Sigmoid colon (tissue), 7 donors: ENCODE data around the gene TMEM247. TPM values are rescaled to one million over a fixed set of nuclear protein-coding genes. Genes with fewer than 3 reads are reported as not detected.

ENCODE experiments used
- DNase-seq: peaks from one replicate; pipeline ENCODE4 v3.0.0-alpha.2; 2019
- H3K27ac ChIP-seq, 4 donors: fragments of 200-600 bp; sonication (generic); one replicate each; pipeline ENCODE4 v1.5.1; 2016 to 2019; ENCODE audit warnings: mild to moderate bottlenecking in 1 of 4
- H3K27me3 ChIP-seq, 3 donors: fragments of 200-600 bp; sonication (generic); one replicate each; pipeline ENCODE4 v1.5.1; 2019; ENCODE audit warnings: mild to moderate bottlenecking in 1 of 3
- H3K36me3 ChIP-seq, 4 donors: fragments of 200-600 bp; sonication (generic); one replicate each; pipeline ENCODE4 v1.5.1; 2016 to 2019
- H3K4me1 ChIP-seq, 4 donors: fragments of 200-600 bp; sonication (generic); one replicate each; pipeline ENCODE4 v1.5.1; 2017 to 2019
- H3K4me3 ChIP-seq, 4 donors: fragments of 200-600 bp; sonication (generic); one replicate each; pipeline ENCODE4 v1.5.1; 2017 to 2019; ENCODE audit warnings: mild to moderate bottlenecking in 2 of 4, moderate library complexity in 1 of 4
- H3K9me3 ChIP-seq, 4 donors: fragments of 200-600 bp in 3 of 4; sonication (generic) in 3 of 4; one replicate each; pipeline versions ENCODE4 v1.5.1 to v1.6.1; 2013 to 2019
- CTCF ChIP-seq, 4 experiments: fragments of 450-650 bp in 3 of 4; fragments of 200-600 bp in 1 of 4; IDR thresholded peaks; one replicate each; pipeline ENCODE4 v1.5.1; 2016 to 2019; ENCODE audit warnings: antibody characterized with exemption in 4 of 4, mild to moderate bottlenecking in 3 of 4, moderate library complexity in 2 of 4
- EP300 ChIP-seq, 4 donors: sonication (generic); formaldehyde crosslinking; IDR thresholded peaks; one replicate each; pipeline ENCODE4 v1.6.1; 2017; ENCODE audit warnings: antibody characterized with exemption in 4 of 4
- POLR2A ChIP-seq, 2 donors: fragments of 450-650 bp; IDR thresholded peaks; one replicate each; pipeline ENCODE4 v1.6.1; 2016; ENCODE audit warnings: antibody characterized with exemption in 2 of 2, mild to moderate bottlenecking in 2 of 2, moderate library complexity in 2 of 2
- POLR2AphosphoS5 ChIP-seq, 4 donors: sonication (generic); formaldehyde crosslinking; IDR thresholded peaks; one replicate each; pipeline ENCODE4 v1.6.1; 2017; ENCODE audit warnings: antibody characterized with exemption in 4 of 4
- whole genome bisulfite sequencing, 2 donors: extraction: QIAGEN DNeasy Blood & Tissue Kit; methylation state at CpG; one replicate each; pipeline ENCODE4 v1.1.7; 2013; 5-methylcytosine and 5-hydroxymethylcytosine counted together
- intact Hi-C: fragments of 100-400 bp; cut with DNase I; formaldehyde crosslinking; loops from one replicate; pipeline ENCODE4 v1.15.1; 2023
- polyA plus RNA-seq, 3 donors: library from polyadenylated mRNA; stranded (reverse); fragments of 200-250 nt; gene quantifications; one replicate each; pipeline ENCODE4 v1.2.3, GENCODE V29; 2013
- total RNA-seq, 4 donors: library from RNA; depleted of rRNA; stranded (reverse); fragments of >200 nt; gene quantifications; one replicate each; pipeline ENCODE4 v1.1.0, GENCODE V29; 2016
- donor health status: healthy with polysubstance abuse.
- donor health status: Bipolar disorder and iron deficiency.
- donor health status: healthy.

TMEM247 gene
- total RNA-seq = not detected
- polyA plus RNA-seq = not detected

DNA sequence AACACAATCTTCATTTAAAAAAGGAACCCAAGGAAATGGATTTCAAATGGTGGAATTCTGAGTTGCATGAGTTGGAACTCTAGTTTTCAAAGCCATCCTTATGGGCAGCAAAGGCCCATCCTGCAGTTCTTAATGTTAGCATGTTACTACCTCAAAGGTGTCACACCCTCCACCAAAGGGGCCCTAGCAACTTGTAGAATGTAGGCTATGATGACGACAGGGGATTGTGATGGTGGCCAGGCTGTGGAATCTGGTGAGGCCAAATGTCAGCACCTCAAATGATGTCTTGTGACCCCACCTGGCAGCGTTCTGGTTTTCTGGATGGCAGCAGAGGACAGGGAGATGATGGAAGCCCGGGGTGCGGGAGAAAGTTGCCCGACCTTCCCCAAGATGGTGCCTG is at the start of gene TMEM247:
TMEM247 (plus strand) TSS at position 301 of the 400 bp plus-strand sequence.
- intact Hi-C loops = no loop called here
- no peak within 1 kb of the TSS for H3K27ac ChIP-seq
- no peaks in the 10 kb centered on the region for H3K9me3 ChIP-seq
- no peak for TF ChIP-seq EP300 (IDR thresholded peaks at IDR 0.05)
- no peak for TF ChIP-seq POLR2AphosphoS5 (IDR thresholded peaks at IDR 0.05)
- no peak for TF ChIP-seq CTCF (IDR thresholded peaks at IDR 0.05)
- no peak for TF ChIP-seq POLR2A (IDR thresholded peaks at IDR 0.05)
- peaks cover 0 to 16% (median 9%) of the 10 kb centered on the region in 4 donors for H3K4me1 ChIP-seq
- H3K27me3 ChIP-seq = no peaks in the 10 kb centered on the region
- no peak within 1 kb of the TSS for H3K4me3 ChIP-seq
- no peak for DNase-seq
- H3K36me3 ChIP-seq = no peaks in the 10 kb centered on the region
- 75 to 76% methylated on average over 5 of the region's 5 CpGs for WGBS, 2 donors

- H3K27me3 ChIP-seq = no peaks in the 10 kb centered on the region
- H3K36me3 ChIP-seq = no peaks in the 10 kb centered on the region
- intact Hi-C loops = no loop called here
- no peak for DNase-seq
- no peaks in the 10 kb centered on the region for H3K4me1 ChIP-seq
- WGBS, 2 donors = 90 to 92% methylated on average over 1 of the region's 1 CpG
- H3K9me3 ChIP-seq = no peaks in the 10 kb centered on the region
- no peak overlapping the region for H3K4me3 ChIP-seq
- H3K27ac ChIP-seq = no peak overlapping the region
- no peak for TF ChIP-seq CTCF (IDR thresholded peaks at IDR 0.05)
- no peak for TF ChIP-seq POLR2A (IDR thresholded peaks at IDR 0.05)
Measured at GRCh38 chr2:46430413-46430812, 49.0 kb upstream of the TMEM247 start.

DNA sequence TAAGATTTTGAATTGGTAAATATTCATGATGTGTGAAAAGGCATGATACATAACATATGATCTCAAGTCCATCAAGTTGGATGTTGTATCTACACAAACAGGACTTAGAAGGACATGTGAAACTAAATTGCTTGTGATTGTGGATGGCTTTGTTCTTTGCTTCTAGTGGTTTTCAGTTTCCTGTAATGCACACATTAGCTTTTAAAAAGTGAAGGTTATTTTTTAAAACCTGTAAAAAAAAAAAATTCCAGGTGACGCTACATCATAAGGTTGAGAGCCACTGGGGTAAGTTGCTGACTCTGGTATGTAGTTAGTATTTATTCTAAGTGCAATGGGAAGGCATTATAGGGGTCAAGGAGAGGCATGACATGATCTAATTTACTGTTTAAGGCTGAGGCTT is 48.4 kb upstream of the TMEM247 start:
- Histone ChIP-seq H3K36me3 (no peaks in the 10 kb centered on the region), H3K4me3 (no peak overlapping the region), H3K4me1 (no peaks in the 10 kb centered on the region), H3K27me3 (no peaks in the 10 kb centered on the region), H3K9me3 (no peaks in the 10 kb centered on the region), H3K27ac (no peak overlapping the region)
- intact Hi-C loops = no loop called here
- no peak for DNase-seq
- WGBS, 2 donors = 37 to 92% methylated on average over 1 of the region's 1 CpG
- TF ChIP-seq POLR2AphosphoS5 (IDR thresholded peaks at IDR 0.05) (no peak), POLR2A (IDR thresholded peaks at IDR 0.05) (no peak), EP300 (IDR thresholded peaks at IDR 0.05) (no peak), CTCF (IDR thresholded peaks at IDR 0.05) (no peak)

DNA sequence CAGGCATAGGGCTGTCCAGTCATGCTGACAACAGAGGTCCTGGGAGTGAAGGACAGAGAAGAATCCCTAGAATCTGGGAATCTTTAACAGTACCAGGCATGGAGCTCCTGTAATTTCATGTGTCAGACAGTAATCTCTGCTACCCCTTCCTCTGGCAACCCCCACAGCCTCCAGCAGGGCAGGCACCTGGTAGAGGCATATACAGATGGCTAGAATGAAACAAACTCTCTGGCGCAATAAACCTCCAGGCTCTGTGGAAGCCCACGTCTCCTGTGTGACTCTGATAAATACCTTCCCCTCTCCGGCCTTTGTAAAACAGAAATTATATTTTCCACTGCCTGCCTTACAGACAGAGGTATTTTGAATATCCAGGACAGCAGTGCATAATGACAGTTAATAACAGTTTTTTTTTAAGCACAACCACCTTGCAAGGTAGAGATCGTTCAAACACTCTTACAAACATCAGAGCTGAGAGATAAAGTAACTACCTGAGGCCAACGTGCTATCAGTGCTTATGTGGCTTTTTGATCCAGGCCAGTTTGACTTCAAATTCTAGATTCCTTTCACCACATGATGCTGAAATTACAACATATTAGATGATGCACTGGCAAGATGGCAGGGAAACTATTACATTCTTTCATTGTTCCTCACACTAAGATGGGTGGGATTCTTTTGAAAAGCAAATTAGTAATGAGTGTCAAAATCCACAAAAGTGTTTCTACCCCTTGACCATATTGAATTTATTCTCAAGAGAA is 47.7 kb upstream of the TMEM247 start:
- H3K4me3 ChIP-seq = no peak overlapping the region
- no peak overlapping the region for H3K27ac ChIP-seq
- H3K36me3 ChIP-seq = no peaks in the 10 kb centered on the region
- intact Hi-C loops = no loop called here
- no peaks in the 10 kb centered on the region for H3K4me1 ChIP-seq
- H3K9me3 ChIP-seq = no peaks in the 10 kb centered on the region
- DNase-seq = no peak
- TF ChIP-seq POLR2AphosphoS5 (IDR thresholded peaks at IDR 0.05) (no peak), CTCF (IDR thresholded peaks at IDR 0.05) (no peak), POLR2A (IDR thresholded peaks at IDR 0.05) (no peak), EP300 (IDR thresholded peaks at IDR 0.05) (no peak)
- WGBS, 2 donors = 72 to 77% methylated on average over 5 of the region's 5 CpGs
- H3K27me3 ChIP-seq = no peaks in the 10 kb centered on the region

DNA sequence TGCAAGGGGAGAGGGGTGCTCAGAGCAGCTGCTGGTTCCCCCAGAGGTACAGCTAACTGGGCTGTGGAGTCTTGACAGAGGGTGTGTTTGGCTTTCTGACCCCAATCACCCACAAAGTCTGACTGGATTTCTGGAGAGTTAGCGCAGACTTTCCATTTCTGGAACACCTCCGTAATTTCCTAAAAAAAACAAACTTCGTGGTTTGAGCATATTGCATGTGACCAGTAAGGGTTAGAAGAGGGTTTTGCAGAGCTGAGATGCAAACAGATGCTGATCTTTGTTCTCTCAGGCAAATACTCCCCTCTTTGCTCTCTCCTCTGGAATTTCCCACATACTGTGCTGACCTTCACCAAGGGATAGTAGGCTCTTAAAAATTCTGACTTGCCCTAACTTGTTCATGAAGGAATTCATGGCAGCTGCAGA is 44.5 kb upstream of the TMEM247 start:
- no peak for DNase-seq
- Histone ChIP-seq H3K27ac (no peak overlapping the region), H3K4me3 (no peak overlapping the region), H3K9me3 (no peaks in the 10 kb centered on the region), H3K36me3 (no peaks in the 10 kb centered on the region), H3K4me1 (no peaks in the 10 kb centered on the region), H3K27me3 (no peaks in the 10 kb centered on the region)
- TF ChIP-seq EP300 (IDR thresholded peaks at IDR 0.05) = no peak
- no peak for TF ChIP-seq POLR2AphosphoS5 (IDR thresholded peaks at IDR 0.05)
- no peak for TF ChIP-seq POLR2A (IDR thresholded peaks at IDR 0.05)
- no peak for TF ChIP-seq CTCF (IDR thresholded peaks at IDR 0.05)
- 69 to 83% methylated on average over 3 of the region's 3 CpGs for WGBS, 2 donors
- intact Hi-C loops = no loop called here
